DMS79 treated with DMSO at 0.1 percent for 48 hours (cell line): Measurements from ENCODE around the gene ADIPOQ.
"Not testable (repeated sequence)": the region's sequence is repeated elsewhere in the genome, so short reads cannot be mapped to it uniquely, and the experiment has no call there.

ENCODE experiments used
- DNase-seq: peaks from one replicate; lab custom pipeline; 2025; lab: John Stamatoyannopoulos, UW

The ADIPOQ gene

GRCh38 chr3:186842426-186843038 is at the start of gene ADIPOQ:
TSS of gene ADIPOQ (plus strand) at chr3:186842710. CDS start at chr3:186853059, 10,349 bp downstream.
- no peak for DNase-seq

- no peak for DNase-seq
Observed at GRCh38 chr3:186798239-186798874, 44.2 kb upstream of the ADIPOQ start.

DNA sequence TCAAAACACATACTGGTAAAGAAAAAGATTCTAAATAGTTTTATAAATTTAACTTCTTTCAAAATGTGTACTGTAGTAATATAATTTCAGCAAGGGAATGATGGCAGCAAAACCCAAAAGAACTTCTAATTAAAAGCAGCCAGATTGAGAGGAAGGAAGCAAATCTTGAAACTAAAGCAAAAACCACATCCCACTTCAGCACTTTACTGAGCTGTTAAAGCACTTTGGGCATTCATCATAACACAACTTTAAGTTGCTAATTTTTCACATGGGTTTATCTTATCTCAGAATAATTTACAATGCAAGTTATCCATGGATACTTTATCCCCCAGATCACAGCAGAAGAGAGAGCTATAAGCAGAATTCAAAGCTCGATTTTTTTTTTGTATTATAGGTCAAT is 42.2 kb upstream of the ADIPOQ start:
- DNase-seq: no peak

DNA sequence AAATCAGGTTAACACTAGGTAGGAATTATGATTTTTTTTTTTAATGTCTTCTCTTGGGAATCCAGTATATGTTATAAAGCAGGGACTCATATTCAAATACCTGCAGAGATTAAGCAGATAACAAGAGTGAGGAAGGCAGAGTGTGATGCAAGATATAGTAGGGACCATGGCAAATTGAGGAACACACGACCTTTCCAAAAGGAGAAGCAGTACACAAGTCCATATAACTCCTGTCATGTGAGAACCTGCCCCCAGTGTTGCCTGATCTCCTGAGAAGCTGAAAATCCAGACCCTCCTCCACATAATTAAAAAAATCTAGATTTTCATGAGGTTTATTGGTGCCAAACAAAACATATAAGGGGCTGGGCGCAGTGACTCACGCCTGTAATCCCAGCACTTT is 39.8 kb upstream of the ADIPOQ start:
- no peak for DNase-seq

- not testable (repeated sequence) for DNase-seq
Observed at GRCh38 chr3:186803447-186803846, 39.1 kb upstream of the ADIPOQ start.

- peak; percentile 83 for DNase-seq
Observed at GRCh38 chr3:186806089-186807055, 36.1 kb upstream of the ADIPOQ start, which contains the start of gene RFC4. TSS of gene RFC4 (minus strand) at chr3:186806482. CDS start at chr3:186804713, 1,769 bp downstream.

- no peak for DNase-seq
Observed at GRCh38 chr3:186807231-186807630, 35.3 kb upstream of the ADIPOQ start.

DNA sequence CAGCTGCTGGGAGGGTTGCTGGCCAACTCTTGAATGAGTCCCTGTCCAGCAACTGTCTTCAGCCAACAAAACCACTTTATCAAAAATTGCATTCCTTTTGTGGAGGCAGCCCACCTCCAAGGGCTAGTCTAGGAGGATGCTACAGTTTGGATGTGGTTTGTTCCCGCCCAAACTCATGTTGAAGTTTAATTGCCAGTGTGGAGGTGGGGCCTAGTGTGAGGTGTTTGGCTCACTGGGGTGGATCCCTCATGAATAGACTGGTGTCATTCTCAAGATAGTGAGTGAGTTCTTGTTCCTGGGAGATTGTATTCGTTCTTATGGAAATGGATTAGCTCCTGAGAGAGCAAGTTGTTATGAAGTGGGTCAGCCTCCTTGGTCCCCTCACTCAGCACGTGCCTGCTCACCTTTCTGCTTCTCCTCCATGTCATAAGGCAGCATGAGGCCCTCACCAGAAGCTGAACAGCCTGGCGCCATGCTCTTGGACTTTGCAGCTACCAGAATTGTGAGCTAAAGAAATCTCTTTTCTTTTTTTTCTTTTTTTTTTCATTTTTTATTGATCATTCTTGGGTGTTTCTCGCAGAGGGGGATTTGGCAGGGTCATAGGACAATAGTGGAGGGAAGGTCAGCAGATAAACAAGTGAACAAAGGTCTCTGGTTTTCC is 32.0 kb upstream of the ADIPOQ start:
- no peak for DNase-seq

GRCh38 chr3:186811313-186811712 is 31.2 kb upstream of the ADIPOQ start:
- DNase-seq: not testable (repeated sequence)

DNA sequence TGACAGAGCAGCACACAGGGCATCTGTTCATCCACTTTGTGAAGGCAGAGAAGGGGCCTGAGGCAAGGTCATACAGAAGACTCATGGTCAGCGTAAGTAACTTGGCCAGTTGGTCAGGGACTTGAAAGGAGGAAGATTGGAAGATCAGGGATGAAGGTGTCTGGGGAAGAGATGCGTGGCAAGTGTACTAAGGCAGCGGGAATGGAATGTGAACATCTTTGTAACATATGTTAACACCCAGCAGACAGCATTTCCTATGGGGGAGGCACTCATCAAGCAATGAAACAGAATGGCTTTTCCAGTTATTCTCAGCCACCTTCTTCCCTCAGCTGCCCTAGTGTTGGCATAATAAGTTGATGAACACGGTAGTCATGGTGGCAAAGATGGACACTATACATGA is 28.4 kb upstream of the ADIPOQ start:
- no peak for DNase-seq

- no peak for DNase-seq
Observed at GRCh38 chr3:186815435-186815834, 27.1 kb upstream of the ADIPOQ start.

DNA sequence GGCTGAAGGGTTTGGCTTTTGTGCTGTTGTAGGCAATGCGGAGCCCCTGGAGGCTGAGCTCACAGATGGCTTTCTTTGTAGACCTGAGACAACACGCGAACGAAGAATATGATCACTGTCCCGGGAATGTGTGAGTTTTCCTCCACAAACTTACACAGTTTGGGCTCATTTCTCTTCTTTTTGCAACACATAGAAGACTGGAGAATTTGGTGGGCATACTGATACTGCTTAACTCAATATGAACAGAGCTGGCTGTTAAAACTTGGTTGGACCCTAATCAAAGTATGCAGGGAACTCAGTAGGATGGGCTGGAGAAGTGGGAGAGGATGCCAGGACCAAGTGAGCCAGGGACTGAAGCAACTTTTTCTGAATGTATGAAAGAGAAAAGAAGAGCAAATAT is 24.0 kb upstream of the ADIPOQ start:
- DNase-seq: no peak

DNA sequence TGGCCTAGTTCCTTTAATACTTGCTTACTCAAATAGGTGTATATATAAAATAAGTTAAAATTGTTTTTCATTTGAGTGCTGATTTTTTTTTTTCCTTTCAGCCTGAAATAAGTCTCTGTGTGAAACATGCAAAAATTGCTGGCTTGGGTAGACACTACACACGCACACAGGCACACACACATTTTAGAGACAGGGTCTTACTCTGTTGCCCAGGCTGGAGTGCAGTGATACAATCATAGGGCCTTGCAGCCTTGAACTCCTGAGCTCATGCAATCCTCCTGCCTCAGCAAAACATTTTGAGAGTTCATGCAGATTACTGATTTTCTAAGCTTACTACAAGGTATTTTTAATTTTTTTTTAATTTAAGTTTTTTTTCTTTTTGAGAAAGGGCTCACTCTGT is 23.6 kb upstream of the ADIPOQ start:
- DNase-seq: no peak

DNA sequence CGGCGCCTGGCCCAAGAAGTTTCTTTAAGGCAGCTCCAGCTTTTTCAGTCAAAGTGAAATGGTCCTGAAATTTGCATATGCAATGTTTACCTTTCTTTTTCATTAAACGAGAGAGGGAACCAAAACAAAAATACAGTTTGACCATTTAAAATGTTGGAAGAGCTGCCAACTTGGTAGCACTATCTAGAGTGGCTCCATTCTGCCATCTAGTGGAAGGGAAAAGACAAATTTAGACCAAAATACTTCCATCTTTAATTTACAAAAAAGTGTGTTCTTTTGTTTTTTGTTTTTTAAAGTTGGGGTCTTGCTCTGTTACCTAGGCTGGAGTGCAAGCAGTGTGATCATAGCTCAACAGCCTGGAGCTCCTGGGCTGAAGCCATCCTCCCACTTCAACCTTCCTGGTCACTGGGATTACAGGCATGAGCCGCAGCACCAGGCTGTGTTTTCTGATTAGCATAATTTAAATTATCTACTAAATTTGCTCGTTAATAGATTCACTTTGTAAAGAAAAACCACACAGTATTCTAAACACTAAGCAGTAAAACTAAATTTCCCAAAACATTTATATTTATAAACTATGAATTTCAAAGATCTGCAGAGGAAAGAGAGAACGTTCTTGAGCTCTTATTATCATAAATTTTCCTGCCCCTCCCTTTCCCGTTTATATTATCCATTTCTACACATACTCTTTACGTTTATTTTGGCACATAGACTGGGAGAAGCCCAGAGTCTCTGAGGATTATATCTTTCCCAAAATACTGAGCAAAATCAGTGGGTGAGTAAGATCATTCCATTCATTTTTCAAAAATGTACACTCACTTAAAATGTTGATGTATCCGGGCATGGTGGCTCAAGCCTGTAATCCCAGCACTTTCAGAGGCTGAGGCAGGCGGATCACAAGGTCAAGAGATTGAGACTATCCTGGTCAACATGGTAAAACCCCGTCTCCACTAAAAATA is 20.8 kb upstream of the ADIPOQ start:
- DNase-seq: peak; percentile 63

GRCh38 chr3:186822388-186822759 is 20.1 kb upstream of the ADIPOQ start:
- not testable (repeated sequence) for DNase-seq

DNA sequence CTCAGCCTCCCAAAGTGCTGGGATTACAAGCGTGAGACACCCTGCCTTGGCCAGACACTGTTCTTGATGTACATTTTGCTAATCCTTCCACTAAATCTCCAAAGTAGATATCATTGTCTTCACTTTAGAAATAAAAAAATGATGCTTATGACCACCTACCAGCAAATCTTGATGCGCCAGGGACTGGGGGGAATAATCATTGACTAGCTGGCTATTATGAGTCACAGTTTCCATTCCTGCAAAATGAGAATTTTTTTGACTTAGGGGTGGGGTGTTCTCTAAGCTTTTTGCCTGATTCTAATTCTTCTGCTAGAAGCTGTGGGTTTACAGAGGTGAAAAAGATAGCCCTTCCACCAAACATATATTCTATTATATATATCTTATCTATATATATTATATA is 19.1 kb upstream of the ADIPOQ start:
- no peak for DNase-seq

DNA sequence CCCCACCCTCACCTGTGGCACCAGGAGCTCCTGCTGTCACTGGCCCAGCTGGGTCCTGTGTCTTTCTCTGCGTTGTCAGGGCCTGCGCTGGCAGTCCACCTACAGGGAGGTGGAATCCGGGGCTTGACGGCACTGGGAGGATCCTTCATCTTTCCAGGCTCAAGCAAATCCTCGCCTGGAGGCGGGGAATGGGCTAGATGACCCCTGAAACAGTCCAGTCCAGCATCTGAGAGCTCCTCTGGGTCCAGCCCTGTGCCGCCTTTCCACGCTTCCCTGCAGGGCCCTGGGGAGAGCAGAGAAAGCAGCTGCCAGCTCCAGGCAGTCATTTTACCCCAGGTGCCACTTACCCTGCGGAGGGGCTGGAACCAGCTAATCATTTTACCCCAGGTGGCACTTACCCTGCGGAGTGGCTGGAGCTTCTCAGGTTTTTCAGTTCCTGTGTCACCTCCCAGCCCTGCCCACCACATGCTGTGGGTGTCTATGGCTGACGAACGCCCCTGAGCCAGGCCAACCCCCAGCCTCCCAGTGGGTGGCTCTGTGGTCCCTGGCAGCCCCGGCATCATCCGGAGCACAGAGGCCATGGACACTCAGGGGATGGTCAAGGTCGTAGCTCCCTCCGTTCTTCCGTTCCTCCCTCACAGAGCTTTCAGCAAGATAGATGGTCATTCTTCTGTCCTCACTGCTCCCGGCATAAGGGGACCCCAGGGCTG is 17.9 kb upstream of the ADIPOQ start:
- peak; percentile 22 for DNase-seq

- DNase-seq: peak; percentile 26
Observed at GRCh38 chr3:186825294-186825821, 17.2 kb upstream of the ADIPOQ start.

DNA sequence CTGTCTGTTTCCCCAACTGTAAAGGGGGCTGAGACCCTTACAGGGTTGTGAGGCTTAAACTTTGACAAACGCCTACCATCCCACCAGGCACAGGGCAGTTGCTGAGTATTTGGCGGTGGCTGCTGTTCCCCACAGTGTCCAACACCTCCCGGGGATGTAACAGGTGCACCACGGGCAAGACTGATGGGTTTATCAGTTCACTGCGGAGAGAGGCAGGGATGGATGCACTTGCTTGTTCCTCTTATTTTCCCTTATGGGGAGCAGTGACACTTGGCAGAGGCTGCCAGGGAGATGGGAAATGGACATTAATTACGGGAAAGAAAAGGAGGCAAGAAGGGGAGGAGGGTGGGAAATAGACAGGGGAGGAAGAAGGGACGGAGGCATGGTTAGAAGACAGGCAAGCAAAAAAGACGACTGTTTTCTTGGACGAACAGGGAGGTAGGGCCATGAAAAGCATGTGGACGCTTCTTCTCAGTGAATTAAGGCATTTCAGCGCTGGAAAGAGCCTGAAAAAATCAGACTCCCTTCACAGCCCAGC is 16.6 kb upstream of the ADIPOQ start:
- no peak for DNase-seq
